Effector memory CD4-positive, alpha-beta T cell (primary cell): ENCODE data around the gene MXRA7.
"Not testable (repeated sequence)": the region's sequence is repeated elsewhere in the genome, so short reads cannot be mapped to it uniquely, and the experiment has no call there.

Experiments used
- DNase-seq, 3 donors: peaks; one replicate each; pipeline ENCODE4 v3.0.0-alpha.2; 2020
- H3K27ac ChIP-seq: 2 replicates; pipeline ENCODE4 v1.7.0; 2013; ENCODE audit warnings: mild to moderate bottlenecking, low read length, moderate library complexity; ENCODE audit not compliant: insufficient read depth, poor library complexity, severe bottlenecking
- H3K27me3 ChIP-seq: replicated peaks from 2 replicates; pipeline ENCODE4 v1.7.0; 2013; ENCODE audit warnings: mild to moderate bottlenecking, low read length; ENCODE audit not compliant: insufficient read depth, control insufficient read depth, poor library complexity, severe bottlenecking
- H3K36me3 ChIP-seq: 2 replicates; pipeline ENCODE4 v1.7.0; 2013; ENCODE audit warnings: mild to moderate bottlenecking, low read length, moderate library complexity; ENCODE audit not compliant: control insufficient read depth, insufficient read depth
- H3K4me1 ChIP-seq: 2 replicates; pipeline ENCODE4 v1.7.0; 2013; ENCODE audit warnings: low read length, mild to moderate bottlenecking; ENCODE audit not compliant: control insufficient read depth, insufficient read depth, poor library complexity, severe bottlenecking
- H3K4me3 ChIP-seq: 2 replicates; pipeline ENCODE4 v1.7.0; 2013; ENCODE audit warnings: low read length, low read depth, mild to moderate bottlenecking; ENCODE audit not compliant: insufficient read depth, poor library complexity, severe bottlenecking
- H3K9me3 ChIP-seq: 2 replicates; pipeline ENCODE4 v1.7.0; 2013; ENCODE audit warnings: mild to moderate bottlenecking, low read length, moderate library complexity; ENCODE audit not compliant: control insufficient read depth

Gene MXRA7

DNA sequence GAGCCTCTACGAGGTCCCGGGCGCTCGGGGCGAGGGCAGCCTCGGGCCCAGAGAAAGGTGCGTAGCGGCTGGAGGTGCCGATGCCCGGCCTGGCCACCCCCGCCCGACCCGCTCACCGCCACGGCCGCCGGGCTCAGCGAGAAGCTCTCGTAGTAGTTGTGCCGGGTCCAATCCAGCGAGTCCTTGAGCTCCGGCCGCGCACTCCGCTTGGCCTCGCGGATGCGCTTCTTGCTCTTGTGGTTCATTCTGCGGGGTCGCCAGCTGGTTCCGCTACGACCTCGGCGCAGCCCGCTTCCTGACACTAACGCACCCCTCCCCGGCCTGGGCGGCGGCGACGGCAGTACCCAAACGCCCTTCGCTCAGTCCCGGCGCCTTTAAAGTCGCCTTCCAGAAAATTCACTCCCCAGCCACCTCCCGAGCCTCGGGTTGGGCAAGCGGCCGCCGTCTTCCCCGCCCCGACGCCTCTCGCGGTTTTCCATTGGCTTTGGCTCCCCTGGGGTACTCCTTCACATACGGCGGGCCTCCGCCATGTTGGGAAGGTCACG is 15.5 kb upstream of the MXRA7 start, which contains the start of gene JMJD6:
Gene JMJD6 (minus strand): TSS at position 376 of the 545 bp plus-strand sequence. CDS start 131 bp downstream, at position 245.
- H3K4me3 ChIP-seq, result peak within 1 kb of the TSS; percentile 94
- H3K9me3 ChIP-seq, result no peaks in the 10 kb centered on the region
- H3K4me1 ChIP-seq, result peaks cover 34% of the 10 kb centered on the region
- no peaks in the 10 kb centered on the region for H3K27me3 ChIP-seq
- peaks cover 33% of the 10 kb centered on the region for H3K36me3 ChIP-seq
- H3K27ac ChIP-seq, result peak within 1 kb of the TSS; percentile 95
- no peak for DNase-seq

DNA sequence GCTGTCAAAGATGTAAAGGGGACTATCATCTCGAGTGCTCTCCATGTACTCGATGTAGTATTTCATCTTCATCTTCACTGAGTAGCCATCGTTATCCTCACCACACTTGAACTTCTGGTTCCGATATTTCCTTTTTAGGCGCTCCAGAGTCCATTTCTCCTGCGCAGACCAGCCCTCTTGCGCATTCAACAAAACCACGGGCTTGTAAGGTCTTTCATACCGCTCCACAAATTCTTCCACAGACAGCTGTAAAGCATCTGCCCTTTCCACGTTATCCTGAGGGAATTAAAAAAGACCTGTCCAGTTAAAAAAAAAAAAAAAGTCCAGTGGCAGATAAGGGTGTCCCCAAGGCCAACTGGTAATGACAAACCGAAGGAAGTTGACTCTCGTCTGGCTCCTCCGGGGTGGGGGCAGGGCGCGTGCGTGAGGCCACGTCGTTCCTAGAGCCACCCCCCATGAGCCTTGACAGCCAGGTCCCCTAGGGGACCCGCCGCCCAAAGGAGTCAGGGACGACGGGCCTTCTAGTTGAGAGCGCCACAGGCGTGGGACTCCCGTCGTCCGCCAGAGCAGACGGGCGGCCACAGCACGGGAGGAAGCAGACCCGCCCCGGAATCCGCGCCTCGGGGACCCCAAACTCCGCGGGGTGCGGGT is 14.9 kb upstream of the MXRA7 start:
- peaks cover 34% of the 10 kb centered on the region for H3K4me1 ChIP-seq
- H3K9me3 ChIP-seq, result no peaks in the 10 kb centered on the region
- no peaks in the 10 kb centered on the region for H3K27me3 ChIP-seq
- H3K27ac ChIP-seq, result peak overlapping the region; percentile 95
- H3K4me3 ChIP-seq, result peak overlapping the region; percentile 94
- H3K36me3 ChIP-seq, result peaks cover 37% of the 10 kb centered on the region
- DNase-seq, result peak; percentile 55 to 62 (median 57)

DNA sequence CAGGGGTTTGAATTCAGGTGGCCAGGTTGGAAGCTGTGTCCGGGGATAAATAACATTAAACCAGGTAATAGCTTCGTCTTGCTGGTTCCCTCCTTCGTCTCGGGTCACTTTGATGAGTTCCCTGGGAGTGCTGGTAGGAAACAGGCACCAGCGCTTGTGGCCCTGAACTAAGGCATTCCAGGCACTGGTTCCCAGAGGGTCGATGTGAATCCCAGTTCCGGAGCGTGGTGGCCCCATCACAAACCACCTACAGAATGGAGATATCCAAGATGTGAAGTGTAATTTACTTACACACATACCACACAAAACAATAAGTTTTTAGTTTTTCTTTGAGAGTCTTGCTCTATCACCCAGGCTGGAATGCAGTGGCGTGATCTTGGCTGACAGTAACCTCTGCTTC is 13.0 kb upstream of the MXRA7 start:
- no peaks in the 10 kb centered on the region for H3K9me3 ChIP-seq
- peaks cover 55% of the 10 kb centered on the region for H3K36me3 ChIP-seq
- H3K27ac ChIP-seq, result no peak overlapping the region
- no peak for DNase-seq
- H3K4me3 ChIP-seq, result no peak overlapping the region
- no peaks in the 10 kb centered on the region for H3K27me3 ChIP-seq
- H3K4me1 ChIP-seq, result peaks cover 27% of the 10 kb centered on the region

DNA sequence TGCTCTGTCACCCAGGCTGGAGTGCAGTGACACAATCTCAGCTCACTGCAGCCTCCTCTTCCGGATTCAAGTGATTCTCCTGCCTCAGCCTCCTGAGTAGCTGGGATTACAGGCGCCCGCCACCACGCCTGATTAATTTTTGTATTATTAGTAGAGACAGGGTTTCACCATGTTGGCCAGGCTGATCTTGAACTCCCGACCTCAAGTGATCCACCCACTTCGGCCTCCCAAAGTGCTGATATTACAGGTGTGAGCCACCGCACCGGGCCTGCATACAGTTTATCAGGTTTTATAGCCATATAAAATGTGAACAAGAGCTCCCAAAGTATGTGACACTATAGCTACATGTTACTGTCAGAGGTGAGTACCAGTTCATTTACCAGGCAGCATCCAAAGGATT is 12.2 kb upstream of the MXRA7 start:
- H3K4me1 ChIP-seq, result peaks cover 22% of the 10 kb centered on the region
- H3K27ac ChIP-seq, result not testable (repeated sequence)

DNA sequence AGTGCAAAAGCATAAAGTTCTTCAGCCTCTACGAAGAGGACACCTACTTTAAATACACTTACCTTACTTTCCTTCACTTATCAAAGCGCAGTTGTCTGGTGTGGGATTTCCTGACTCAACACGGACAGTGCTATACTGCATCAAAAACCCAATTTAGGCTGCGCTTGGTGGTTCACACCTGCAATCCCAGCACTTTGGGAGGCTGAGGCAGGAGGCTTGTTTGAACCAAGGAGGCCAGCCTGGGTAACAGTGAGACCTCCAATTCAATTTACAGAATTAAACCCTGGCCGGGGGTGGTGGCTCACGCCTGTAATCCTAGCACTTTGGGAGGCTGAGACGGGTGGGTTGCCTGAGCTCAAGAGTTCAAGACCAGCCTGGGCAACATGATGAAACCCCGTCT is 11.5 kb upstream of the MXRA7 start:
- no peak overlapping the region for H3K4me3 ChIP-seq
- H3K9me3 ChIP-seq, result no peaks in the 10 kb centered on the region
- H3K36me3 ChIP-seq, result peaks cover 69% of the 10 kb centered on the region
- no peaks in the 10 kb centered on the region for H3K27me3 ChIP-seq
- H3K4me1 ChIP-seq, result peaks cover 17% of the 10 kb centered on the region
- no peak for DNase-seq
- H3K27ac ChIP-seq, result no peak overlapping the region

More for the DNA sequence above, 12.2 kb upstream of the MXRA7 start:
- not testable (repeated sequence) for DNase-seq, H3K4me3 ChIP-seq, H3K9me3 ChIP-seq, H3K27me3 ChIP-seq
- H3K36me3 ChIP-seq, result peaks cover 64% of the 10 kb centered on the region

DNA sequence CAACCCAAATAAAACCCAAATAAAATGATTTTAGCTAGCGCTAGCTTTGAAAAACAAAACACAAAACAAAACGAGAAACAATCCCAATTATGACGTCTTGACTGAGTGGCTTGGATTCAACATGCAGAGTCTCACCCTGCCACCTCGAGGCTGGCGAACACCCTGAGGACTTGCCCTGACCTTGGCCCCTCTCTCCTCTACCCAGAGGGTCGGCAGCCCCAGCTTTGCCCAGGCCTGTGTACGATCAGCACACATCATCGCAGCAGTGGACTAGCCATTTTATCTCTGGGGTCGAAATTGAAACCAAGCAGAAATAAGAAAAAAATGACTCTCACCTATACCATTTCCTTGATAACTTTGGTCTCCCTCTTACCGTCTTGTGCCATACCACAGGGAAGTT is 10.7 kb upstream of the MXRA7 start:
- no peak for DNase-seq
- H3K9me3 ChIP-seq, result no peaks in the 10 kb centered on the region
- H3K27me3 ChIP-seq, result no peaks in the 10 kb centered on the region
- peaks cover 77% of the 10 kb centered on the region for H3K36me3 ChIP-seq
- no peak overlapping the region for H3K4me3 ChIP-seq
- H3K27ac ChIP-seq, result no peak overlapping the region
- peaks cover 20% of the 10 kb centered on the region for H3K4me1 ChIP-seq

DNA sequence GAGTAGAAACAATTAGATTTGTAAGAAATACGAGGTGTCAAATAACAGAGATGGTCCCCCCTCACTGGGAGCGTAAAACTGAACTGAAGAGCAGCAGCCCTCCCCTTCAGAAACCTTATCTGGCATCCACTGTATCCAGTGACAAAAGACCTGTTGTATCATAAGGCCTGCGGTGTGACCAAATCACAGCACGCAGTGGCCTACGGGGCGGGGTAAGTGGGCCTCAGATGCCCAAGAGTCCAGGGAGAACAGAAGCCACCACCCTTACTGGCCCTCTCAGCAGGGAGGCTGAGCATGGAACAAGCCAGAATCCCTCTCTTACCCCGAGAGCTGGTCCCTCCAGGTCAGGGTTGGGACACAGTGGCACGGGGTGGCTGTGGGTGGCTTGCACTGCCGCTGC is 10.2 kb upstream of the MXRA7 start:
- Histone ChIP-seq H3K4me3 (no peak overlapping the region), H3K9me3 (no peaks in the 10 kb centered on the region), H3K4me1 (peaks cover 20% of the 10 kb centered on the region), H3K36me3 (peaks cover 83% of the 10 kb centered on the region), H3K27ac (no peak overlapping the region), H3K27me3 (no peaks in the 10 kb centered on the region)
- no peak for DNase-seq

DNA sequence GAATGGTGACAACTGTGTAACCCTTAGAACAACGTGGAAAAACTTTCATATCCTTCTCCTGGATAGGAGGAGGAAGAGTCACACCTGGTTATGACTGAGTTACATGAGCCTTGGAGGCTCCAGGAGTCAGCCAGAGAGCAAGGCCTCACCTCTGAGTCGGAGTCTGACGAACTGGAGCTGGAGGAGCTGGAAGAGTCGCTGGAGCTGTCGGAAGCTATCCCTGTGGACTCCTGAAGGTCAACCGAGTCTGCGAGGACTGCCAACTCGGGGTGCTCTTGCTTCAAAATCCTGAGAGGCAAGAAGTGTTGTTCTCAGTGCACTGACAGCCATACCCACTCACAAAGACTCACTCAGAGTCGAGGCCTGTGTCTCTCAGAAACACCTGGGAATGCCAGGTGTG is 9.4 kb upstream of the MXRA7 start:
- Histone ChIP-seq H3K36me3 (peaks cover 85% of the 10 kb centered on the region), H3K27ac (no peak overlapping the region)

DNA sequence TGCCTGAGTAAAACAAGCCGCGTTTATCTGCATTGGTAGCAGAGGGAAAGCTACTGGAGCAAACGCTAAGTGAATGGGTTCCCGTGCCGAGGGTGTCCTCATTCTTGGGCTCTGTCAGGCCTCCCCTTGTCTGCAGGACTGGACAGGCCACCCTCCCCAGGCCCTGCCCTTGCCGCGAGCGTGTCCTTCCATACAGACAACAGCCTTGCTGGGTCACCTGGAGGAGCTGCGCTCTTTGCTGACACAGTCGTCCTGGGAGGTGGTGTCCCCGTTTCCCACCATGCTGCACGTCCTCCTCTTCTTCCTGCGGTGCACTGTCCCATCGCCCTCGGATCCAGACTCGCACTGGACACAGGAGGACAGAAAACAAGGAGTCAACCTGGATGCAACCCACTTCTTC is 7.8 kb upstream of the MXRA7 start:
- no peaks in the 10 kb centered on the region for H3K27me3 ChIP-seq
- no peak for DNase-seq
- H3K4me3 ChIP-seq, result no peak overlapping the region
- H3K36me3 ChIP-seq, result peaks cover 82% of the 10 kb centered on the region
- H3K9me3 ChIP-seq, result no peaks in the 10 kb centered on the region
- peaks cover 9% of the 10 kb centered on the region for H3K4me1 ChIP-seq
- no peak overlapping the region for H3K27ac ChIP-seq

More for the DNA sequence above, 9.4 kb upstream of the MXRA7 start:
- DNase-seq, result no peak
- no peaks in the 10 kb centered on the region for H3K27me3 ChIP-seq
- no peak overlapping the region for H3K4me3 ChIP-seq
- H3K4me1 ChIP-seq, result peaks cover 17% of the 10 kb centered on the region
- H3K9me3 ChIP-seq, result no peaks in the 10 kb centered on the region

DNA sequence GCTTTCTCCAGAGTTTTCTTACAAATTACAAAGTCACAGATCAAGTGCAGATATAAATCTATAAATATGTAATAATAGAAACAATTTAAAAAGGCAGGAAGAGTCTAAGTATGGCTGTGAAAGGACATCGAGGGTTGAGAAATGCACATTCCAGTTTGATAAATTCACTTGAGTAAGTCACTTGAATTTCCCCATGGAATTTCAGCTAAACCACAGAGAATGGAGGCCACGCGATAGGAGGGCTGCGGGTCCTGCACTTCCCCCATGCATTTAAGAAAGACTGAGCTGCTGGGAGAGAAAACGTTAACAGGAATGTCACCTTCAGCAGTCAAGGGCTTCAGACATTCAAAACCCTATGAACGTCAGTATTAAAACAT is 6.1 kb upstream of the MXRA7 start:
- DNase-seq, result no peak
- Histone ChIP-seq H3K4me1 (peaks cover 9% of the 10 kb centered on the region), H3K9me3 (no peaks in the 10 kb centered on the region), H3K27ac (peak overlapping the region; percentile 56), H3K36me3 (peaks cover 69% of the 10 kb centered on the region), H3K4me3 (no peak overlapping the region), H3K27me3 (no peaks in the 10 kb centered on the region)
